HCT116 (cell line): Measurements from ENCODE around the gene C5orf46. TPM values are rescaled to one million over a fixed set of nuclear protein-coding genes. Genes with fewer than 3 reads are reported as not detected.

Experiments
- total RNA-seq: library from RNA; stranded (reverse); gene quantifications from one replicate; pipeline ENCODE4 v1.2.1, GENCODE V29; 2021; ENCODE audit not compliant: unreplicated experiment

The C5orf46 gene
- total RNA-seq, 1 experiment from 2014 or later = not detected

Other genes starting within 250 kb of the C5orf46 start
- gene JAKMIP2, start 123.8 kb downstream of the C5orf46 start, total RNA-seq = not detected
- 4.5 TPM for gene SPINK1, start 74.9 kb downstream of the C5orf46 start, total RNA-seq
- not detected for gene SCGB3A2, start 27.8 kb downstream of the C5orf46 start, total RNA-seq
- not detected for gene SPINK5, start 157.4 kb upstream of the C5orf46 start, total RNA-seq